ENCODE measurements around the gene TTC27. TPM values are rescaled to one million over a fixed set of nuclear protein-coding genes. Genes with fewer than 3 reads are reported as not detected.

Gene TTC27
- total RNA-seq, 1 experiment from 2014 or later, result 13.8 TPM

DNA sequence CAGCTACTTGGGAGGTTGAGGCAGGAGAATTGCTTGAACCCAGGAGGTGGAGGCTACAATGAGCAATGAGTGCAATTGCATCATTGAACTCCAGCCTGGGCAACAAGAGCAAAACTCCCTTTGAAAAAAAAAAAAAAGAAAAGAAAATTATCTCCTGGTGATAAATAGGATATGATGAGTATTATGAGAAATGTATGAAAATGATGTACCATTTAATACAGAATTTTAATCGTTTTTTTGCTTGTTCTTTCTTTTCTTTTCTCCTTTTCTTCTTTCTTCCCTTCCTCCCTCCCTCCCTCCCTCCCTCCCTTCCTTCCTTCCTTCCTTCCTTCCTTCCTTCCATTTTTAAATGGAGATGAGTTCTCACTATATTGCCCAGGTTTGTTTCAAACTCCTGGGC is 40.4 kb downstream of the TTC27 start:
- no peak for DNase-seq (ENCODE audit: low read depth)

DNA sequence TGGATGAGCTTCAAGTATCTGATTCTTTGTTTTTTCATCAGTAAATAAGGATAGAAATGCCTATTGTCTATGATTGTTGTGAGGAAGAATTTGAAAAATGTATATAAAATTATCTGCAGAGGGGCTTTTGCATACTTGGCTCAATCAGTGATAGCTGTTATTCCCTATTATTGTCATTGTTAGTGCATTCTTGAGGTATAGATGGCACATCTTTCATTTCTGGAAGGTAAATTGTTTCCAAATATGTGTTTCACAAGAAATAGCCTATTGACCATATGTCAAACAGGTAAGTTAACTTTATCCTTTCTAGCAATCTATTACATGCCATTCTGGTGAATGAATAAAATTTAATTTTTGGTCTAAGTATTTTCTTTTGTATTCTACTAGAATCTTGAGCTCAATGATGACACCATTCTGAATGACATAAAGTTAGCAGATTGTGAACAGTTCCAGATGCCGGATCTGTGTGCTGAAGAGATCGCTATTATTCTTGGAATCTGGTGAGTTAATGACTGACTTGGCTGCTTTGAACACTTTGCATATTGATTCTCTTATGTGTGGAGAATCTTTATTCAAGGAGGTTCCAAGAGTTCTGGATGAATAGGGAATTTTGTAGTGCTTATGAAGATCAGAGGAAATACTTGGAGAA is 44.2 kb downstream of the TTC27 start:
- no peak for DNase-seq (ENCODE audit: low read depth)

DNA sequence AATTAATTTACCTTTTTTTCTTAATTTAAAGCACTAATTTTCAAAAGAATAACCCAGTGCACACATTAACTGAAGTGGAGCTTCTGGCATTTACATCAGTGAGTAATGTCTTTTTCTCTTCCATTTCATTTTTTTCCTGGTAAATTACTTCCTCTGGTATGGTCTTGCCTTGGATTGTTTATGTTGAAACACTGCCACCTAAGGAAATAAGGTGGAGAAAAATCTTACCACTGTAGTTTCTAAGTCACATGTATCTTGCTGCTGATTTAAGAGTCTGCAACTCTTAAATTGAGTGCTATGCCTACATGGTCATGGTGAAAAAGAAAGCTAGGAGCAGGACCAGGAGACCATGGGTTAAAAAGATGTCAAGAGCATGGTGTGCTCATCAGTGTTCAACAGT is 51.0 kb downstream of the TTC27 start:
- peak; percentile 31 for DNase-seq (ENCODE audit: low read depth)

DNA sequence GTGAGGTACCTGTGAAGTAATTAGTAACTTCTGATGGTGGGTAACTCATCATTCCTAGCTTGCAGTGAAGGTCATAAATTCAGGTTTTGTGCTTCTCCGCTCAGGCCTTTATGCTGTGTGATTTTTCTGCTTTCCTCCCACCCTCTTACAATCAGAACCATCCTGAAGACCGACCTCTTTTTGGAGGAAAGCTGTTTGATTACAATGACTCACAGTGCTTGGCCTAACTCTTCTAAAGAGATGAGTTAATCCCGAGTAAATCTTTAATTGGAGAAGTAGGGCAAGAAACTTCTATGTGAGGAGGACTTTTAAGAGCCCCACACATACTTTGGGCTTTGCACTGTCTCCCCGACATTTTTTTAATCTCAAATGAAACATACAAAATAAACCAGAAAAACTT is 53.1 kb downstream of the TTC27 start:
- DNase-seq (ENCODE audit: low read depth), result peak; percentile 2

DNA sequence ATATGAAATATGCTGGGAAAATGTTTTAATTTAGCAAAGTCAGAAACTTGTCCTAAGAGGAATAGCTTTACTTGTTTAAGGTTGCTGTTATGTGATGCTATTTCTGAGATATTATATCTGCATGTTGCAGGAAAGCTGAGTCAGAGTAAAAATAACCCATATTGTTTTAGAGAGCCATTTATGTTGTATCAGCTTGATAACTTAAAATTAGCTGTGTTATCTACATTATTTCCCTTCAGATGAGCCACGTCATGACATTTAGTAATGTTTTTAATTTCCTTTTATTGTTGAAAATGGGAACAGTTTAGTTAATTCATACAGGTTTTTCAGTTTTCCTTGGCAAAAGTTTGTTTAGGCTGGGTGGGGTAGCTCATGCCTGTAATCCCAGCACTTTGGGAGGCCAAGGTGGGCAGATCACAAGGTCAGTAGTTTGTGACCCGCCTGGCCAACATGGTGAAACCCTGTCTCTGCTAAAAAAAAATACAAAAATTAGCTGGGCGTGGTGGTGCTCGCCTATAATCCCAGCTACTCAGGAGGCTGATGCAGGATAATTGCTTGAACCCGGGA is 55.8 kb downstream of the TTC27 start:
- DNase-seq (ENCODE audit: low read depth), result no peak

DNA sequence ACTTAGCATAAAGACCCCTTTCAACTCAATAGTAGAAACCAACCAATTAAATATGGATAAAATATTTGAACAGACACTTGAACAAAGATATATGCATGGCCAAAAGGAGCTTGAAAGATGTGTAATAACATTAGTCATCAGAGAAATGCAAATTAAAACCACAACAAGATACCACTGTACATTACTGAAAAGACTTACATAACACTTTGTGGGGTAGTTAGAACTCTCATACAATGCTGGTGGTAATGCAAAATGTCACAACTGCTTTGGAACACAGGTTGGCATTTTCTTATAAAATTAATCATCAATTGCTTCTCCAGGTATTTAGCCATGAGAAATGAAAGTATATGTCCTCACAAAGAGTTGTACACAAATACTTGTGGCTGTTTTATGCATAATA is 60.7 kb downstream of the TTC27 start:
- DNase-seq (ENCODE audit: low read depth), result peak; percentile 65

DNA sequence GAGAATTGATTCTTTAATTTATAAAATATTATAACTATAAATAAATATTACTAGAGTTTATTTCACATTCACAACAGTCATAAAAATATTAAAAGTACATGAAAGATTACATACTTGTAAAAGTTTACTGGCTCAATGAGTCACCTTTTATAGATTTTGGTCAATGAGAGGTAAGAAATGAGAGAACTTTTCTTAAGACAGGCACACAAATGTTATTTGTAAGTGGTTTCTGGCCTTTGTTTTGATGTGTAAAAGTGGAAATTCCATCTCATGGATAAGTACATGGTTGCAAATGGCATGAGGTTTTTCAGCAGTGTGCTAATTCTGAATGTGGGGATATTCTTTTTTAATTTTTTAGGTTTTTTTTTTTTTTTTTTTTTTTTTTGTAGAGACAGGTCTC is 63.8 kb downstream of the TTC27 start:
- peak; percentile 3 for DNase-seq (ENCODE audit: low read depth)

DNA sequence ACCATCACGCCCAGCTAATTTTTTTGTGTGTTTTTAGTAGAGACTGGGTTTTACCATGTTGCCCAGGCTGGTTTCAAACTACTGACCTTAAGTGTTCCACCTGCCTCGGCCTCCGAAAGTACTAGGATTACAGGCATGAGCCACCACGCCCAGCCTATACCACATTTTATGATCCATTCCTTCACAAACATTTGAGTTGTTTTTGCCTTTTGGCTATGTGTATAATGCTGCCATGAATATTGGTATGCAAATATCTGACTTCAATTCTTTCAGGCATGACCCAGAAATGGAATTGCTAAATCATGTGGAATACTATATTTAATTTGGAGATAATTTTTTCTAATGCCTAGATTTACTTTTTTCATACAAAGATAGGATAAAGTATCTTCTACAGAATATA is 68.6 kb downstream of the TTC27 start:
- no peak for DNase-seq (ENCODE audit: low read depth)

DNA sequence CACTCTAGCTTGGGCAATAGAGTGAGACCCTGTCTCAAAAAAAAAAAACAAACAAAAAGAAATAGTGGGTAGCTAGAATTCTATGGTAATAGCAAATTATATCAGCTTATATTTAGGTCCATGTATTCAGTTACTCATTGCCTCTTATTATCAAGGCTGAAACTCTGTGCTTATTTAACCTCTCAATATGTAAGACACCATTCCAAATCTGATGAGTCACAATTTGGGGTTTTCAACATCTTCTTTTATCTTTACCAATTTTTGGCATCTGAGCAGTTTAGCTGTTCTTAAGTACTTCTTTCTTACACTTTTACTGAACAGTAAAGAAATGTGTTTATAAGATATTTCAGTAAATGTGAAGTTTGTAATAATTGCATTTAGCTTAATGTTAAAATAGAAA is 69.3 kb downstream of the TTC27 start:
- DNase-seq (ENCODE audit: low read depth), result peak; percentile 57

DNA sequence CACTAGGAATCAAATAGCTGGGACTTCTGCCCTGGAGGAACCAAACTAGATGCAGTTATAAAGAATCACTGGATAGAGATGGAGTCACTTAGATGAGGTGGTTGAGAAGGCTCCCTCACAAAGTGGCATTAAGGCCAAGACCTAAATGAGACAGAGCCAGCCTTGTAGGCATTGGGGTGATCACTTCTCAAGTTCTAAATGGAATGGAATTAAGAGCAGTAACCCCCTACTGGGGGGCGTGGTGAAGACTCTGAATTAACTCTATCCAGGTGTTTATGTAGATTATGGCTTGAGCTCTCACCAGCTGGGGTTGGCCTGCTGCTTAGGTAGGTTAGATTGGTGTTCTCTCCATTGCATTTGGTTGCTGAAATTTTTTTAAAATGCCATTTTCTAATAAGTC is 71.3 kb downstream of the TTC27 start:
- no peak for DNase-seq (ENCODE audit: low read depth)

DNA sequence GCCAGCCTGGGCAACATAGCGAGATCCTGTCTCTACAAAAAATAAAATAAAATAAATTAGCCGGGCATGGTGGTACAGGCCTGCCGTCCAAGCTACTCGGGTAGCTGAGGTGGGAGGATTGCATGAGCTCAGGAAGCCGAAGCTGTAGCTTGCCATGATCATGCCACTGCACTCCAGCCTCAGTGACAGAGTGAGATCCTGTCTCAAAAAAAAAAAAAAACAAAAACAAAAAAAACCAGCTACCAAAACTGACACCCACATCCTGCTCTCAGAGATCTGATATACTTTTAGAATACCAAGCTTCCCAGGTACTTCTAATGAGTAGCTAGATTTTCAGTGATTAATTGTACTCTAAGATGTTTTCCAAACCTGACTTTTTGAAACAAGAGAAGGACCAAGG is 74.0 kb downstream of the TTC27 start:
- no peak for DNase-seq (ENCODE audit: low read depth)

DNA sequence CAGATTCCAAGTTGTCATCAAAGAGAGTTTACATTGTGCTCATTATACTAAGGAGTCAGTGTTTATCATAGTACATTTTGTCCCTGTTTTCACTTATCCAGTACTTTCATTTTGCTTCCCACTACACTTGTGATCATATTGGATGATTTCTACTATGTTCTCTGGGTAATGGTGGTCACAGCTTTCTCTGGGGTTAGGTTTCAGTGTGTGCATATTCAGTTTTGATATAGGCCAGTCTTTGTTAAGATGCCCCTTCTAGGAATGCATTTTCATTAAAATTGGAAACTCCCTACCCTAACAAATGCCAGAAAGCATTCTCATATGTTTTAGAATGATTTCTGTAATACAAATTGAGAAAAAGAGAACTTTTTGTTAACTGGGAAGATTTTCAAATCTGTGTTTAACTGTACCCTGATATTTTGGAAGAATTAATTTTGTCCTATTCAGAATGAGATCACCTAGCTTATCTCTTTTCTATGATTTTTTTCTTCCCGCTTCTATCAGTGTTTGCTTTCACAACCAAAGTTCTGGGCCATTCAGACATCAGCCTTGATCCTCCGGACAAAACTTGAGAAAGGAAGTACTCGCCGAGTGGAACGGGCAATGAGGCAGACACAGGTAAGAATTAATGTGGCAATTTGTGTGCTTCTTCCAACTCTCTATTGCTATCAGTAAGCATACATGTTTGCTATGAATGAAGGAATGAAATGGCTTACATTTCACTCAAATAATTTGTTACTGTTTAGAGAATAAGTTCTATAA is 74.6 kb downstream of the TTC27 start:
- no peak for DNase-seq (ENCODE audit: low read depth)

DNA sequence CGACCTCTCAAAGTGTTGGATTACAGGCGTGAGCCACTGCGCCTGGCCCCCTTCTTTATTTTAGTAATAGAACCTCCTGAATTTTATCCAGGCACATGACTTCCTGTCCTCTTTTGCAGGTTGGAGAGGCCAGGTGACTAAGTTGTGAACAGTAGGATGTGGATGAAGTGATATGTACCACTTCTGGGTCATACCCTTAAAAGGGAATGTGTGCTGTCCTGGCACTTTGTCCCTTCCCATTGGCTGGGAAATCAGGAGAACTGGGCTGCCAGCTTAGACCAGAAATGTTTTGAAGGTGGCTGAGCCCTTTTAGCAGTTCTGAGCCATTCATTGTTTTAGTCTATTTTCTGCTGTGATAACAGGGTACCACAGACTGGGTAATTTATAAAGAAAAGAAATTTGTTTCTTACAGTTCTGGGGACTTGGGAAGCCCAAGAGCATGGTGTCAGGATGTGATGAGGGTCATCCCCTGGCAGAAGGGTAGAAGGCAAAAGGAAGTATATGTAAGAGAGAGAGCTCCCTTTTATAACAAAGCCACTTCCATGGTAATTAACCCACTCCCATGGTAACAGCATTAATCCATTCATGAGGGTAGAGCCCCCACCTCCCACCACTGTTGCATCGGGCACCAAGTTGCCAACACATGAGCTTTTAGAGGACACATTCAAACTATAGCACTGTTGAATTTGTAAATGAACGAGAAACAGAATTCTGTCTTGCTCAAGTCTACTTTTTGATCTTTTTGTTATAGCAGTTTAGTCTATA is 79.1 kb downstream of the TTC27 start:
- no peak for DNase-seq (ENCODE audit: low read depth)

DNA sequence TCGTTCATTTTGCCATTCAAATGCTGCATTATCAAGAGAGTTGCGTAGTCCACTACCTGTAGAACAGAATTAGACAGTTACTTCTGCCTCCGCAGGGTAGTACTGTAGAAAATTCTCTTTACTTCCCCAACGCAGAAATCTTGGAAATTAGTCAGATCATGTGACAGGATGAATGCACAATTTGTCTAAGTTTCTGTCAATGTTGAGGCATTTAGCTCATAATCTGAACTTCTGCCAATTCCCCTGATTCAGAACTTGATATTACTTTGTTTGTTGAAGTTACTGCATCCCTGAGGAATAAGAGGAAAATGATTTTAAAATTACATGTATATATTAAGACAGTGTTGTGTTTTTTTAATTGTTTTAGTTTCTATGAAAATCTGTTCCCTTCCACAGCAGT is 83.4 kb downstream of the TTC27 start:
- DNase-seq (ENCODE audit: low read depth), result peak; percentile 76

DNA sequence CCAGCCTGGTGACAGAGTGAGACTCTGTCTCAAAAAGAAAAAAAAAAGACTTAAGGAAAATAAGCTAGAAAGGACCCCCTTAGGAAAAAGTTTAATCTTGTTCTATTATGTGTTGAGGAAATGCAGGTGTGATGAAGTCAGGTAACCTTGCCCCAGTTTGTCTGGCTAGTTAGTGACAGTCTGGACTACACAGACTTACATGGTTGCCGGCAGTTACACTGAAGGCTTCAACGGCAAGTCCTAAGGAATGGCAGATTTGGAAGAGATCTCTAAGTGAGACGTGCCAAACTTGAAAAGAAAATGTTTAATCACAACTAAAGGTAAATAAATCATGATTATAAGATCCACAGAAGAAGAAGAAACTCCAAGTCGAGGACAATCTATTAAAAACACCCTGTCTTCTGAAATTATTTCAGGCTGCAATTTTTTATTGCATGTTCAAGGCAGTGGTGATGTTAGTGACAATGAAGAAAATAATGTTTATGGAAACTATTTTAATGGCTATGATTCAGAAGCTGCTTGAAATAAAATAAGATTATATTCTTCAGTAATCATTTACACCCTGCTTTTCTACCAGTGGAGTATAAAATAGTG is 84.2 kb downstream of the TTC27 start:
- no peak for DNase-seq (ENCODE audit: low read depth)

DNA sequence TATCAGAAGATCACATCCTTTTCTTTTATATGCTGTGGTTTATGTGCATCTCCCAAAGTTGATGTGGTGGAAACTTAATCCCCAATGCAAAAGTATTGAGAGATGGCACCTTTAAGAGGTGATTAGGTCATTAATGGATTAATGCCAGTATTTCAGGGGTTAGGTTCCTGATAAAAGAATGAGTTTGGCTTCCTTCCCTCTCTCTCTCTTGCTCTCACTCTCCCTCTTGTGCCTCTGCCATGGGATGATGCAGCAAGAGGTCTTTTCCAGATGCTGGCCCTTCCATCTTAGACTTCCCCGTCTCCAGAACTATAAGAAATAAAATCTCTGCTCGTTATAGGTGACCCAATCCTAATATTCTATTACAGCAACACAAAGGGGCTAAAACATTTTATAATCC is 85.0 kb downstream of the TTC27 start:
- peak; percentile 7 for DNase-seq (ENCODE audit: low read depth)

DNA sequence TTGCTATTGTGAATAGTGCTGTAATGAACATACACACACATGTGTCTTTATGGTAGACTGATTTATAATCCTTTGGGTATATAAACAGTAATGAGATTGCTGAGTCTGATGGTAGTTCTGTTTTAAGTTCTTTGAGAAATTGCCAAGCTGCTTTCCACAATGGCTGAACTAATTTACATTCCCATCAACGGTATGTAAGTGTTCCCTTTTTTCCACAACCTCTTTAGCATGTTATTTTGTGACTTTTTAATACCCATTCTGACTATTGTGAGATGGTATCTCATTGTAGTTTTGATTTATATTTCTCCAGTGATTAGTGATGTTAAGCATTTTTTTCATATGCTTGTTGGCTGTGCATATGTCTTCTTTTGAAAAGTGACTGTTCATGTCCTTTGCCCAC is 86.7 kb downstream of the TTC27 start:
- DNase-seq (ENCODE audit: low read depth), result no peak

DNA sequence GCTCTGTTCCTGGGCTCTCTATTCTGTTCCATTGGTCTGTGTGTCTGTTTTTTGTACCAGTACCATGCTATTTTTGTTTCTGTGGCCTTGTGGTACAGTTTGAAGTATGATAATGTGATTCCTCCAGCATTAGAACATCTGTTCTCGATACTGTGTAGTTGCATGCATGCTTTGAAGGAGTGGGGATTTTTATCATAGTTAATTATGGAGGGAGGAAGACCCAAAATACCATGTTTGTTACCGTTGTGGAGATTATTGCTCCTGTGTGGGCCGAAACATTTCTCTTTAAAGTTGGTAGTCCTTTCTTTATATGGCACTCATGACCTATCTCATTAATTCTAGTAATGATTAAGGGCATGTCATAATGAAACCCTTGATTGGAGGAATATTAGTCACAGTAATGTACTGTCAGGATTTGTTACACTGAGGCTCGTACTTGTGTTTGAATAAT is 87.6 kb downstream of the TTC27 start:
- no peak for DNase-seq (ENCODE audit: low read depth)

DNA sequence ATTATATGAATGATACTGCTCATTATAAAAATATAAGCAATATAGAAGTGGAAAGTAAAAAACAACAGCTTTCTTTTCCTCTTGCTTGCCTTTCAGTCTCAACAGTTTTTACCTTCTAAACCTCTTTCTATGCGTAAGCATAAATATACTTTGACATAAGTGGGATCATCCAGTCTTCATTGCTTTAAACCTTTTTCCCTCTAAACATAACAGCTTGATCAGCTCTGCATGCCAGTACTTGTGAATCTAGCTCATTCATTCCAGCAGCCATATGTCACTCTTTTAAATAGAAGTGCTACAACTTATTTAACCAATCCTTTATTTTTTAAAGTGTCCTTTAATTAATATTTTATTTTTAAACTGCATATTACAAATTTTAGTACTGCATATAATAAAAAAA is 88.1 kb downstream of the TTC27 start:
- DNase-seq (ENCODE audit: low read depth), result no peak

DNA sequence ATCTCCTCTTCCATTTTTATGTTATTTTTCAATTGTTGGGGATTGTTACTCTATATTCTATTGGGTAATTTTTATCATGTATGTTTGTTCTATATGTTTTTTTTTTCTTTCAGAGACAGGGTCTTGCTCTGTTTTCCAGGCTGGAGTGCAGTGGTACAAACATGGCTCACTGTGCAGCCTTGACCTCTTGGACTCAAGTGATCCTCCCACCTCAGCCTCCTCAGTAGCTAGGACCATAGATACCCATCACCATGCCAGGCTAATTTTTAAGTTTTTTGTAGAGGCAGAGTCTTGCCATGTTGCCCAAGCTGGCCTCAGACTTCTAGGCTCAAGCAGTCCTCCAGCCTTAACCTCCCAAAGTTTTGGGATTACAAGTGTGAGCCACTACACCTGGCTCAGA is 88.7 kb downstream of the TTC27 start:
- no peak for DNase-seq (ENCODE audit: low read depth)

DNA sequence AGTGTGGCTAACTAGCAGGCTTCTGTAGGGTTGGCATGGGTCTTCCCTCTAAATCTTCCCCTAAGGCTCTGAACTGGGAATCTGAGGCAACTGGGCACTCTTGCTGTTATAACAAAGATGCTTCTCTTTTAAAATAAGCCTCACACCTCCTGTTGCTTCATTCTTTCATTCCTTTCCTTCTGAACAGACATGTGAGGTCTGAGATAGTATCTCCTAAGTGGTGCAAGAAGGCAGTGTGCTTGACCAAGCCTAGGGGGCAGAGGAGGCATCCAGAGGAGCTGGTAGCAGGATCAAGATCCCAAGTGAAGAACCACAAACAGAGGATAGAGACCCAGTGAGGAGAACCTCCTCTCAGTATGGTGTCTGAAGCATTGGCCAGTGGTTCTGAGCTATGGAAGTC is 90.9 kb downstream of the TTC27 start:
- no peak for DNase-seq (ENCODE audit: low read depth)

DNA sequence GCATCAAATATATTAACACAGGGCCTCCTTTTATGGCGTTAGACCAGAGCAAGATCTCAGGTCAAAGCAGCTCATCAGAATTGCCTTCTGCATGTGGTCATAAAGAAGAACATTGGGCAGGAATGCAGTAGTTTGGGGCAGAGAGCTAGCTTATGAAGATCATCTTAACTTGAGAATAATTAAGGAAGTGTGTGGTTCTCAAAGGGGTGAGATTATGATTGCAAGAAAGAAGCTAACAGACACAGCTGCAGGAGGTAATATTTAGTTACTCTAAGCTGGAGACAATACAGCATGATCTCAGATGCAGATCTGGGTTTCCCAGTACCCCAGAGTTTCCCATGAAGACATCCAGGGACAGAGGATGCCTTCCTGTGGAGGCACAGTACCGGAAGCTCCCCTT is 91.6 kb downstream of the TTC27 start:
- DNase-seq (ENCODE audit: low read depth), result no peak
